ENCODE results near the gene MDFIC. TPM values are rescaled to one million over a fixed set of nuclear protein-coding genes. Genes with fewer than 3 reads are reported as not detected.
A peak's percentile ranks its signal among the peaks of the same experiment; 100 is the strongest.

Gene MDFIC
- total RNA-seq, 6 donors from 2014 or later: 13.8 to 63.9 (median 31.8) TPM

GRCh38 chr7:114933658-114934057 lies 11.8 kb downstream of the MDFIC start:
- no peaks in the 10 kb centered on the region for H3K9me3 ChIP-seq
- peaks cover 41 to 63% (median 50%) of the 10 kb centered on the region in 4 donors for H3K4me1 ChIP-seq
- DNase-seq: no peak
- no peak for ATAC-seq (ENCODE audit: low FRiP score in 2 of 2)
- H3K27ac ChIP-seq: peak overlapping the region in 3 of 4 donors; percentile 10 to 43 (median 25)
- no peak overlapping the region for H3K4me3 ChIP-seq
- WGBS, 2 donors: 69 to 75% methylated on average over 5 of the region's 5 CpGs
- H3K27me3 ChIP-seq: no peaks in the 10 kb centered on the region
- H3K36me3 ChIP-seq: no peaks in the 10 kb centered on the region
- no peak for TF ChIP-seq POLR2A (IDR thresholded peaks at IDR 0.05)
- TF ChIP-seq POLR2AphosphoS5 (IDR thresholded peaks at IDR 0.05): no peak
- no peak for TF ChIP-seq CTCF (IDR thresholded peaks at IDR 0.05)
- no peak for TF ChIP-seq EP300 (IDR thresholded peaks at IDR 0.05)

GRCh38 chr7:114934086-114934485 lies 12.2 kb downstream of the MDFIC start:
- no peak for TF ChIP-seq CTCF (IDR thresholded peaks at IDR 0.05)
- no peak for TF ChIP-seq EP300 (IDR thresholded peaks at IDR 0.05)
- no peak for TF ChIP-seq POLR2A (IDR thresholded peaks at IDR 0.05)
- no peak for TF ChIP-seq POLR2AphosphoS5 (IDR thresholded peaks at IDR 0.05)
- Histone ChIP-seq H3K27me3 (no peaks in the 10 kb centered on the region), H3K4me1 (peaks cover 41 to 58% (median 49%) of the 10 kb centered on the region in 4 donors), H3K36me3 (no peaks in the 10 kb centered on the region), H3K4me3 (no peak overlapping the region), H3K27ac (peak overlapping the region in 2 of 4 donors; percentile 10 to 25), H3K9me3 (no peaks in the 10 kb centered on the region)
- WGBS, 2 donors: 90 to 91% methylated on average over 1 of the region's 1 CpG
- DNase-seq (no peak), ATAC-seq (ENCODE audit: low FRiP score in 2 of 2) (no peak)

GRCh38 chr7:114934713-114935112 lies 12.8 kb downstream of the MDFIC start:
- peak overlapping the region in 1 of 4 donors; percentile 25 for H3K27ac ChIP-seq
- DNase-seq: no peak

GRCh38 chr7:114936471-114936870 lies 14.6 kb downstream of the MDFIC start:
- Histone ChIP-seq H3K27ac (no peak overlapping the region), H3K27me3 (no peaks in the 10 kb centered on the region), H3K4me3 (no peak overlapping the region), H3K9me3 (no peaks in the 10 kb centered on the region), H3K4me1 (peaks cover 35 to 42% (median 38%) of the 10 kb centered on the region in 4 donors), H3K36me3 (no peaks in the 10 kb centered on the region)
- TF ChIP-seq EP300 (IDR thresholded peaks at IDR 0.05) (no peak), CTCF (IDR thresholded peaks at IDR 0.05) (no peak), POLR2AphosphoS5 (IDR thresholded peaks at IDR 0.05) (no peak), POLR2A (IDR thresholded peaks at IDR 0.05) (no peak)
- DNase-seq: no peak
- WGBS, 2 donors: 70% methylated on average over 2 of the region's 2 CpGs
- ATAC-seq (ENCODE audit: low FRiP score in 2 of 2): no peak

More at GRCh38 chr7:114934713-114935112, 12.8 kb downstream of the MDFIC start:
- no peaks in the 10 kb centered on the region for H3K36me3 ChIP-seq
- no peak overlapping the region for H3K4me3 ChIP-seq
- H3K27me3 ChIP-seq: no peaks in the 10 kb centered on the region
- H3K4me1 ChIP-seq: peaks cover 41 to 54% (median 48%) of the 10 kb centered on the region in 4 donors
- no peak for ATAC-seq (ENCODE audit: low FRiP score in 2 of 2)
- H3K9me3 ChIP-seq: no peaks in the 10 kb centered on the region
- TF ChIP-seq EP300 (IDR thresholded peaks at IDR 0.05) (no peak), CTCF (IDR thresholded peaks at IDR 0.05) (no peak), POLR2A (IDR thresholded peaks at IDR 0.05) (no peak), POLR2AphosphoS5 (IDR thresholded peaks at IDR 0.05) (no peak)

- ATAC-seq (ENCODE audit: low FRiP score in 2 of 2) (no peak), DNase-seq (no peak)
- H3K9me3 ChIP-seq: no peaks in the 10 kb centered on the region
- peaks cover 33 to 35% (median 34%) of the 10 kb centered on the region in 4 donors for H3K4me1 ChIP-seq
- WGBS, 2 donors: 67 to 75% methylated on average over 1 of the region's 1 CpG
- H3K27ac ChIP-seq: peak overlapping the region in 1 of 4 donors; percentile 37
- no peak overlapping the region for H3K4me3 ChIP-seq
- no peaks in the 10 kb centered on the region for H3K27me3 ChIP-seq
- TF ChIP-seq CTCF (IDR thresholded peaks at IDR 0.05) (no peak), POLR2A (IDR thresholded peaks at IDR 0.05) (no peak), EP300 (IDR thresholded peaks at IDR 0.05) (no peak), POLR2AphosphoS5 (IDR thresholded peaks at IDR 0.05) (no peak)
- H3K36me3 ChIP-seq: no peaks in the 10 kb centered on the region
These were observed 15.6 kb downstream of the MDFIC start for GRCh38 chr7:114937446-114937845.

Measured in upper lobe of left lung (tissue), 6 donors.